Measurements from ENCODE around the gene STXBP1.

GRCh38 chr9:127608104-127608966 is 3.7 kb upstream of the STXBP1 start:
- TF ChIP-seq CTCF (conservative IDR thresholded peaks at IDR 0.05; ENCODE audit: low read depth in 2 of 2), result no peak
- no peak for TF ChIP-seq EZH2 (IDR thresholded peaks at IDR 0.05; ENCODE audit: low read depth, unreplicated experiment)
- no peak for TF ChIP-seq REST (IDR thresholded peaks at IDR 0.05; ENCODE audit: unreplicated experiment)
- no peak for TF ChIP-seq JUNB (IDR thresholded peaks at IDR 0.05; ENCODE audit: unreplicated experiment)

Data from GM23338 (cell line).